NCI-H460 (cell line): ENCODE data around the gene LACC1. TPM values are rescaled to one million over a fixed set of nuclear protein-coding genes. Genes with fewer than 3 reads are reported as not detected.

Source experiments
- DNase-seq: peaks from one replicate; pipeline ENCODE4 v3.0.0-alpha.2; 2016; ENCODE audit warnings: low read depth; ENCODE audit errors: extremely low read depth
- total RNA-seq: library from RNA; depleted of rRNA; stranded (reverse); fragments of >200 nt; shearing (Covaris generic); gene quantifications from 2 replicates; pipeline ENCODE4 v1.2.3, GENCODE V29; 2014; rRNA removed

Gene LACC1
- total RNA-seq, 1 experiment from 2014 or later = 3.9 TPM

DNA sequence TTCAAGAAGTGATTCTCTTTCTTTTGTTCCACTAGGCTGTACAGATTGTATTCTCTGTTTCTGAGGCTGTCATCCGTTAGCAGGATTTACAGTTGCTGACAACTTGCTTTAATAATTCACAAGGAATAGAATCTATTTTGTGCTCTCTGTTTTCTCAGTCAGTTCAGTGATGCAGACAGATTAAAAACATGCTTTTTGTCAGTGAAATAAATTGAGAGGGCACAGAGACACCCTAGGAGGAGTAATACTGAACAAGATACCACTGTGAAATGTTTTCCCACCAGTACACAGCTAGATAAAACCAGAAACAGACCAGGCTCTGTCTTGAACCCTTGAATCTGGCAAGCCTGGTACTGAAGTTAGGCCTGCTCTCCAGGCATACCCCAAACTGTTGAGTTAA lies 58.7 kb downstream of the LACC1 start:
- no peak for DNase-seq

DNA sequence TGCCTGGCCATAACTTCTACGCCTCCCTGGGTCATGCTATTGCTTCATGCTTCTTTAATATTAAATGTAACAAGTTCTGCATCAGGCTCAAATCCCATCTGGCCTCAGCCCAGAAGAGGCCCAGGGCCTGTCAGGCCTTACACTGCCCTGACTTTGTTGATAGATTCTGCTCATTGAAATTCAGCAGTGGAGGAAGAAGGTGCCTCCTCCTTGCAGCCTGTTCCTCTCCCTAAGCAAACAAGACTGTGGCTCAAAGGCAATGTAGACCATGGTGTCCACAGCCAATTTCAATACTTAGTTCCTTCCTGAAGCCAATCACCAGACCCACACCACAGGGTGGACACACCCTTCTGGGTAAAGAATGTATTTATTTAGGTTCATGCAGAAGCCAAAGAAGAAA lies 59.4 kb downstream of the LACC1 start:
- no peak for DNase-seq

DNA sequence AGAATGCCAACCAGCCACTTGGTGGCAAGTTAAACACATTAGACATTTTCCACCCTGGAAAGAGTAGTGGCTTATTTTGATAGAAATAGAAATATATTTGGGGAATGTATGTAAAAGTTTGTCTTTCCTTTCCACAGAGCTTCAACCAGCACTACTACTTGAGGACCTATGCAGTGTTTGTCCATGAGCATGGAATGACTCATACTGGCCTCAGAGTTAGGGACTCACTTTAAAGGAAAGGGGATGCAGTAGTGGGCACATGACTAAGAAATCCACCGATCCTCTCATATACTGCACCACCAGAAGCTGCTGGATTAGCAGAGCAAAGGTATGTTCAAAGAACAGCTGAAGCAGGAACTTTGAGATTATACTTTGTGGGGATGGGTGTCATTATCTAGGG lies 62.6 kb downstream of the LACC1 start:
- no peak for DNase-seq

Other genes with a start within 250 kb of the LACC1 start
- 7.2 and 7.6 TPM in 2 replicates for gene ENOX1, start 92.9 kb upstream of the LACC1 start, total RNA-seq
- gene CCDC122, start 164 bp upstream of the LACC1 start, total RNA-seq = 7.4 and 10.0 TPM in 2 replicates